ENCODE results near the gene CASTOR1.
"Not testable (repeated sequence)": the region's sequence is repeated elsewhere in the genome, so short reads cannot be mapped to it uniquely, and the experiment has no call there.

CASTOR1 gene

GRCh38 chr22:30289141-30289979 is at the start of gene CASTOR1:
Gene CASTOR1 (minus strand): TSS chr22:30289505. CDS start chr22:30289497, 8 bp downstream.
- no peak for TF ChIP-seq JUND (IDR thresholded peaks at IDR 0.05; ENCODE audit: low read depth)
- in situ Hi-C loops (cut with HindIII; ENCODE audit: low pct_unique_long_range_greater_than_20kb, low sequenced_read_pairs): no loop called here

DNA sequence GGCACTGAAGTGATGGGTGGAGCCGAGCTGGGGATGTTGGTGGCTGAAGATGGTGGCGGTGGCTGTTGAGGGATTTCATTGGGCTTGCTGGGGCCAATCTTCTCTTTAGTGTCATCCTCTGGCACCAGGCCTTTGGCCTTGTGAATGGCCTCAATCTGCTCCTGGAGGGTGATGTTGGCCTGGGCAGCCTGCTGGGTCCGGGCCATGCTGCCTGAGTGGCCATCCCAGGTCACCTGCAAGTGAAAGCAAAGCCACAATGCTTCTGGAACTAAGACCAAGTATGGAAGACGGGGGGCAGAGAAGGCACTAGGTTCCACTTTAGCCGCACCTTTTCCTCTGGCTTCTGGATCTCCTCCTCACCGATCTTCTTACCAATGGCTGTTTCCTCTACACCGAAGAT is 49.5 kb upstream of the CASTOR1 start:
- in situ Hi-C loops (cut with HindIII; ENCODE audit: low pct_unique_long_range_greater_than_20kb, low sequenced_read_pairs): no loop called here
- DNase-seq (ENCODE audit: low read depth in 1 of 2, low spot score in 1 of 2): no peak
- TF ChIP-seq JUND (IDR thresholded peaks at IDR 0.05; ENCODE audit: low read depth): no peak

More at GRCh38 chr22:30289141-30289979, at the start of gene CASTOR1:
- peak; percentile 97 for DNase-seq (ENCODE audit: low read depth in 1 of 2, low spot score in 1 of 2)

- DNase-seq (ENCODE audit: low read depth in 1 of 2, low spot score in 1 of 2); in situ Hi-C loops (cut with HindIII; ENCODE audit: low pct_unique_long_range_greater_than_20kb, low sequenced_read_pairs): not testable (repeated sequence)
Observed at GRCh38 chr22:30338341-30338740, 49.0 kb upstream of the CASTOR1 start.

GRCh38 chr22:30337461-30337778 is 48.1 kb upstream of the CASTOR1 start:
- in situ Hi-C loops (cut with HindIII; ENCODE audit: low pct_unique_long_range_greater_than_20kb, low sequenced_read_pairs): no loop called here
- no peak for TF ChIP-seq JUND (IDR thresholded peaks at IDR 0.05; ENCODE audit: low read depth)
- DNase-seq (ENCODE audit: low read depth in 1 of 2, low spot score in 1 of 2): no peak

- no peak for TF ChIP-seq JUND (IDR thresholded peaks at IDR 0.05; ENCODE audit: low read depth)
- in situ Hi-C loops (cut with HindIII; ENCODE audit: low pct_unique_long_range_greater_than_20kb, low sequenced_read_pairs): no loop called here
- DNase-seq (ENCODE audit: low read depth in 1 of 2, low spot score in 1 of 2): no peak
Observed at GRCh38 chr22:30336752-30337460, 47.6 kb upstream of the CASTOR1 start.

GRCh38 chr22:30335236-30335635 is 45.9 kb upstream of the CASTOR1 start:
- in situ Hi-C loops (cut with HindIII; ENCODE audit: low pct_unique_long_range_greater_than_20kb, low sequenced_read_pairs): no loop called here
- no peak for TF ChIP-seq JUND (IDR thresholded peaks at IDR 0.05; ENCODE audit: low read depth)
- no peak for DNase-seq (ENCODE audit: low read depth in 1 of 2, low spot score in 1 of 2)

DNA sequence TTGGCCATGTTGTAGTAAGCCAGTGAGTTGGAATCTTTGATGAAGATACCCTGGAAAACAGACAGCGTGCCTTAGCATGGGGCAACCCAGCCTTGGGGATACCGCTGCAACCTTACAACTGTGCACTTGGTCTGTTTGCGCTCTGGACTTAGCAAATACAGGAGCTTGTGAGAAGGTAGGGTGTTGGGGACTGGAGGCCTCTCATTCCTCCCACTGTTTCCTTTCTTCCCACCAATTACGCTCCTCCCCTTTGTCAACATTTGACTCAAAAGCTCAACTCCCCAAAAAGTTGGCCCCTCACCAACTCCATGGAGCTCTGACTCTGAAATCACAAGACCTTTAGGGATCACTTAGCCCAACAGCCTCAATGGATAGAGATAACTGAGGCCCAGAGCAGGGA is 45.3 kb upstream of the CASTOR1 start:
- in situ Hi-C loops (cut with HindIII; ENCODE audit: low pct_unique_long_range_greater_than_20kb, low sequenced_read_pairs): no loop called here
- TF ChIP-seq JUND (IDR thresholded peaks at IDR 0.05; ENCODE audit: low read depth): no peak
- no peak for DNase-seq (ENCODE audit: low read depth in 1 of 2, low spot score in 1 of 2)

GRCh38 chr22:30333707-30334087 is 44.4 kb upstream of the CASTOR1 start:
- in situ Hi-C loops (cut with HindIII; ENCODE audit: low pct_unique_long_range_greater_than_20kb, low sequenced_read_pairs): no loop called here
- TF ChIP-seq JUND (IDR thresholded peaks at IDR 0.05; ENCODE audit: low read depth): no peak
- DNase-seq (ENCODE audit: low read depth in 1 of 2, low spot score in 1 of 2): no peak

- in situ Hi-C loops (cut with HindIII; ENCODE audit: low pct_unique_long_range_greater_than_20kb, low sequenced_read_pairs): no loop called here
- no peak for DNase-seq (ENCODE audit: low read depth in 1 of 2, low spot score in 1 of 2)
- TF ChIP-seq JUND (IDR thresholded peaks at IDR 0.05; ENCODE audit: low read depth): no peak
Observed at GRCh38 chr22:30332994-30333706, 43.8 kb upstream of the CASTOR1 start.

- in situ Hi-C loops (cut with HindIII; ENCODE audit: low pct_unique_long_range_greater_than_20kb, low sequenced_read_pairs): no loop called here
- no peak for DNase-seq (ENCODE audit: low read depth in 1 of 2, low spot score in 1 of 2)
- TF ChIP-seq JUND (IDR thresholded peaks at IDR 0.05; ENCODE audit: low read depth): no peak
Observed at GRCh38 chr22:30332551-30332950, 43.2 kb upstream of the CASTOR1 start.

GRCh38 chr22:30328466-30329049 is 39.3 kb upstream of the CASTOR1 start:
- in situ Hi-C loops (cut with HindIII; ENCODE audit: low pct_unique_long_range_greater_than_20kb, low sequenced_read_pairs): no loop called here
- no peak for DNase-seq (ENCODE audit: low read depth in 1 of 2, low spot score in 1 of 2)
- no peak for TF ChIP-seq JUND (IDR thresholded peaks at IDR 0.05; ENCODE audit: low read depth)

DNA sequence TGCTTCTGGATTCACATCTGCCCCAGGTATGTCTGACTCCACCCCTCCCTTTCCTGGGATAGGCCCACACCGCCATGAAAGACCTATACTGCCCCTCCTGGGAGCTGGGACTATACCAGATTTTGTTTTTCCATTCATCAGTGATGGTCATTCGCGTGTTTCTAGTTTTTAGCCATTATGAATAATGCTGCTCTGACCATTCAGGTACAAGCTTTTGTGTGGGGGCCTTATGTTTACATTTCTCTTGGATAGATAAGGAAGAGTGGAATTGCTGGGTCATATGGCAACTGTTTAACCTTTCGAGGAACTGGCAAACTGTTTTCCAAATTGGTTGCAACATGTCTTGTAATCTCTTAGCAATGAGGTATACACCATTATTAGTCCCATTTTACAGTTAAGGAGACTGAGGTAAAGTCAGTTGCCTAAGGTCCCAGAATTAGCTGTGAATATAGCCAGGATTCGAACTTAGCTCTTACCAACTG is 38.6 kb upstream of the CASTOR1 start:
- in situ Hi-C loops (cut with HindIII; ENCODE audit: low pct_unique_long_range_greater_than_20kb, low sequenced_read_pairs): no loop called here
- peak in 1 of 2 experiments; percentile 64 for DNase-seq (ENCODE audit: low read depth in 1 of 2, low spot score in 1 of 2)
- no peak for TF ChIP-seq JUND (IDR thresholded peaks at IDR 0.05; ENCODE audit: low read depth)
